ENCODE measurements around the gene CABCOCO1. TPM values are rescaled to one million over a fixed set of nuclear protein-coding genes. Genes with fewer than 3 reads are reported as not detected.

The CABCOCO1 gene
- total RNA-seq, 1 experiment from 2014 or later: not detected

DNA sequence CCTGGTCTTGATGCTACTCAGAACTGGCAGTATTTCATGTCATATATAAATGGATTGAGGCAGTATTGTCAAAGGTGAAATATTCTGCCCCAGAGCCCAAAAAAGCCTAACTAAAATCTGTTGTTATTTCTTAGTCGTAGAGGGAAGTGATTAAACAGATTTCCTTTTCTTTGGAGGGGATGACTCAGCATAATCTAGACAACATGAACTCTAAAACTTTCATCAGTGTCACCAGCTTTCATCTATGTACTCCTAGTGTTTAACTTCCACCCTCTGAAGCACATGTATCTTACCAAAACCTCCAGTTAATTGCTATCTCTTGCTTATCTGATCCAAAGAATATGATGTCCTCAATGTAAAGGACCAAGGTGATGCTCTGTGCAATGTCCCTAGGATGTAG is 141.7 kb downstream of the CABCOCO1 start:
- Histone ChIP-seq H3K9me3 (no peaks in the 10 kb centered on the region), H3K36me3 (ENCODE audit: control insufficient read depth, insufficient read depth, low read length) (no peaks in the 10 kb centered on the region), H3K27me3 (replicated peaks; ENCODE audit: control insufficient read depth, insufficient read depth, low read length) (no peaks in the 10 kb centered on the region), H3K4me1 (no peaks in the 10 kb centered on the region), H3K4me3 (ENCODE audit: low read depth, low read length) (no peak overlapping the region)
- Mint-ChIP-seq H3K36me3 (ENCODE audit: insufficient read depth, unreplicated experiment) (peaks cover 4% of the 10 kb centered on the region), H3K4me1 (ENCODE audit: low read depth, unreplicated experiment) (no peaks in the 10 kb centered on the region), H3K9me3 (ENCODE audit: unreplicated experiment) (peaks cover 9% of the 10 kb centered on the region), H3K4me3 (ENCODE audit: unreplicated experiment) (no peak overlapping the region), H3K27me3 (ENCODE audit: insufficient read depth, unreplicated experiment) (no peaks in the 10 kb centered on the region), H3K27ac (ENCODE audit: unreplicated experiment) (no peak overlapping the region)
- TF ChIP-seq, protein P1, sequence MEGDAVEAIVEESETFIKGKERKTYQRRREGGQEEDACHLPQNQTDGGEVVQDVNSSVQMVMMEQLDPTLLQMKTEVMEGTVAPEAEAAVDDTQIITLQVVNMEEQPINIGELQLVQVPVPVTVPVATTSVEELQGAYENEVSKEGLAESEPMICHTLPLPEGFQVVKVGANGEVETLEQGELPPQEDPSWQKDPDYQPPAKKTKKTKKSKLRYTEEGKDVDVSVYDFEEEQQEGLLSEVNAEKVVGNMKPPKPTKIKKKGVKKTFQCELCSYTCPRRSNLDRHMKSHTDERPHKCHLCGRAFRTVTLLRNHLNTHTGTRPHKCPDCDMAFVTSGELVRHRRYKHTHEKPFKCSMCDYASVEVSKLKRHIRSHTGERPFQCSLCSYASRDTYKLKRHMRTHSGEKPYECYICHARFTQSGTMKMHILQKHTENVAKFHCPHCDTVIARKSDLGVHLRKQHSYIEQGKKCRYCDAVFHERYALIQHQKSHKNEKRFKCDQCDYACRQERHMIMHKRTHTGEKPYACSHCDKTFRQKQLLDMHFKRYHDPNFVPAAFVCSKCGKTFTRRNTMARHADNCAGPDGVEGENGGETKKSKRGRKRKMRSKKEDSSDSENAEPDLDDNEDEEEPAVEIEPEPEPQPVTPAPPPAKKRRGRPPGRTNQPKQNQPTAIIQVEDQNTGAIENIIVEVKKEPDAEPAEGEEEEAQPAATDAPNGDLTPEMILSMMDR (IDR thresholded peaks at IDR 0.05; ENCODE audit: insufficient read depth in 1 of 2, low read depth in 1 of 2, low read length in 1 of 2, severe bottlenecking in 1 of 2, unreplicated experiment in 1 of 2): no peak
- DNase-seq: no peak
- BruUV-seq (replicated peaks): no TSS peak
- intact Hi-C loops (cut with micrococcal nuclease; ENCODE audit: unreplicated experiment): no loop called here
- CTCF ChIA-PET: no interaction called here
- POLR2A ChIA-PET: no interaction called here

DNA sequence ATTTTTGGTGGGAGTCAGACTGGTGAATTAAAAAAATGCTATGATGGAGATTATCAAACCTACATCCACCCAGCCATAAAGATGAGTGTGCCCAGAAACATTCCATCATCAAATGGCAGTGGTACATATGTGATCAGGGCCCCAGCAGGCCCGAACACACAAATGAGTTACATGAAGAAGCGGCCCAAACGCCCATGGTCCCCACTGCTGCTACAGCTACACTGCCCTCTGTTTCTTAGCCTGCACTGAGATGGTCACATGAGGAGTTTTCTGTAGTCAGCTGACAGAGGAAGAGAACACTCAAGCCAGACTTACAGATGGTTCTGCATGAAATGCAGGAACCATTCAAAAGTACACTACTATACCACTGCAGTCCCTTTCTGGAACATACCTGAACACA is 142.4 kb downstream of the CABCOCO1 start:
- TF ChIP-seq, protein P1 (IDR thresholded peaks at IDR 0.05; ENCODE audit: insufficient read depth in 1 of 2, low read depth in 1 of 2, low read length in 1 of 2, severe bottlenecking in 1 of 2, unreplicated experiment in 1 of 2): no peak
- ChIA-PET POLR2A (no interaction called here), CTCF (no interaction called here)
- DNase-seq: no peak
- no peaks in the 10 kb centered on the region for H3K36me3 ChIP-seq (ENCODE audit: control insufficient read depth, insufficient read depth, low read length)
- no TSS peak for BruUV-seq (replicated peaks)
- no peak overlapping the region for H3K4me3 Mint-ChIP-seq (ENCODE audit: unreplicated experiment)
- H3K4me1 ChIP-seq: no peaks in the 10 kb centered on the region
- H3K27ac Mint-ChIP-seq (ENCODE audit: unreplicated experiment): no peak overlapping the region
- no peaks in the 10 kb centered on the region for H3K9me3 ChIP-seq
- H3K27me3 Mint-ChIP-seq (ENCODE audit: insufficient read depth, unreplicated experiment): no peaks in the 10 kb centered on the region
- H3K27me3 ChIP-seq (replicated peaks; ENCODE audit: control insufficient read depth, insufficient read depth, low read length): no peaks in the 10 kb centered on the region
- peaks cover 9% of the 10 kb centered on the region for H3K9me3 Mint-ChIP-seq (ENCODE audit: unreplicated experiment)
- H3K36me3 Mint-ChIP-seq (ENCODE audit: insufficient read depth, unreplicated experiment): peaks cover 4% of the 10 kb centered on the region
- H3K4me3 ChIP-seq (ENCODE audit: low read depth, low read length): no peak overlapping the region
- H3K4me1 Mint-ChIP-seq (ENCODE audit: low read depth, unreplicated experiment): no peaks in the 10 kb centered on the region
- intact Hi-C loops (cut with micrococcal nuclease; ENCODE audit: unreplicated experiment): no loop called here

DNA sequence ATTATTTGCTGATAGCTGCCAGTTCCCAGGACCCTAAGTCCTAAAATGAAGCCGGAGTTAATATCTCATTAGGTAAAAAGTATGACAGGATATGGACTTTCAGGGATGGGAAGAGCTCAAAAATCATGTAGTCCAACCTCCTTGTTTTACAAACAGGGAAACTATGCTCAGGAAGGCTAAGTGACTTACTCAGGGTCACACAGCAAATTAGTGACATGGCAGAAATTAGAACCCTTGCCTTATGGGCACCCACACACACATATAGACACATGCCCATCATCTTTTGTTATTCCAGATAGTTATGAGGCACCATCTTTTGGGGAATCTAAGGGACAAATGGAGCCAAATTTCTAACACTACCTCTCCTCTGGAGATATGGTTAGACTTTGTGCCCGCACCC is 147.5 kb downstream of the CABCOCO1 start:
- H3K9me3 Mint-ChIP-seq (ENCODE audit: unreplicated experiment): peaks cover 9% of the 10 kb centered on the region

More for the DNA sequence above, 147.5 kb downstream of the CABCOCO1 start:
- POLR2A ChIA-PET: interaction anchor here (0.5 kb wide), 1 partner anchor 59 kb away, joined by 8 read pairs; no protein-coding TSS in a partner anchor
- Histone ChIP-seq H3K4me1 (no peaks in the 10 kb centered on the region), H3K9me3 (no peaks in the 10 kb centered on the region), H3K4me3 (ENCODE audit: low read depth, low read length) (no peak overlapping the region), H3K27me3 (replicated peaks; ENCODE audit: control insufficient read depth, insufficient read depth, low read length) (no peaks in the 10 kb centered on the region), H3K36me3 (ENCODE audit: control insufficient read depth, insufficient read depth, low read length) (no peaks in the 10 kb centered on the region)
- intact Hi-C loops (cut with micrococcal nuclease; ENCODE audit: unreplicated experiment): no loop called here
- no peaks in the 10 kb centered on the region for H3K27me3 Mint-ChIP-seq (ENCODE audit: insufficient read depth, unreplicated experiment)
- H3K36me3 Mint-ChIP-seq (ENCODE audit: insufficient read depth, unreplicated experiment): no peaks in the 10 kb centered on the region
- no peak overlapping the region for H3K27ac Mint-ChIP-seq (ENCODE audit: unreplicated experiment)
- no peak overlapping the region for H3K4me3 Mint-ChIP-seq (ENCODE audit: unreplicated experiment)
- DNase-seq: no peak
- no TSS peak for BruUV-seq (replicated peaks)
- H3K4me1 Mint-ChIP-seq (ENCODE audit: low read depth, unreplicated experiment): no peaks in the 10 kb centered on the region
- TF ChIP-seq, protein P1 (IDR thresholded peaks at IDR 0.05; ENCODE audit: insufficient read depth in 1 of 2, low read depth in 1 of 2, low read length in 1 of 2, severe bottlenecking in 1 of 2, unreplicated experiment in 1 of 2): no peak
- CTCF ChIA-PET: no interaction called here
